ENCODE results near the gene ANKRD65.
"Not testable (repeated sequence)": the region's sequence is repeated elsewhere in the genome, so short reads cannot be mapped to it uniquely, and the experiment has no call there.

The ANKRD65 gene

DNA sequence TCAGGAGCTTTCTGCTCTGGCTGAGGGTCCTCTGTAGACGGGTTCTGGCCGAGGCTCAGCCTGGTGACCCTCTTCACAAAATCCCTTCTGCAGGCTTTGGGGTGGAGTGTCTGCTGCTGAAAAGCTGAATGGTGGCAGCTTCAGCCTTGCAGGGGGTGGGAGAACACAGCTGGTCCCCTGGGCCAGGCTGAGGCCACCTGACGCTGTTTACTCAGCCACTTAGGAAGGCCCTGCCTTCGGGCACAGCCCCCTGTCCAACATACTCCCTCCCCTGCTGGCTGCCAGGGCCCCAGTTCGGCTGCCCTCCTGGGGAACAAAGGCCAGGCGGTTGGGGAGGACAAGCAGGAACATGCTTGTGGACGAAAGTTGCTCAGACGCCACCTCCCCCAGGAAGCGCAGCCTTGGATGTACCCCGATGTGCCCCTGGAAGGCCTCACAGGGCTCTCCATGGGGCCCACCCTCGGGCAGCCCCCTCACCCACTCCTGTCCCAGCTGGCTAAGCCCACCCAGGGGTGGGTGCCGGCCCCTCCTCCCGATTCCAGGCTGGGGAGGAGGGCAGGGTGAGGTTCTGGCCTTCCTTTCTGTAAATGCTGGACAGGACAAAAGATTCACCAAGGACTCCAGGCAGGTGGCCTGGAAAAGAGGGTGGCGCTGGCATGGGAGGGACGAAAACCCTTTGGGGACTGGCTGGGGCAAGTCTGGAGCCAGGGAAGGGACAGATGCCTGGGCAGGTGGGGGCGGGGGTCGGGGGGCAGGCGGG, at the start of gene ANKRD65:
ANKRD65 (minus strand) TSS at position 130 of the 760 bp plus-strand sequence. CDS start 271 bp downstream, outside the sequence.
- DNase-seq (ENCODE audit: low read depth), result no peak
- in situ Hi-C loops (cut with HindIII; ENCODE audit: low sequenced_read_pairs), result no loop called here

DNA sequence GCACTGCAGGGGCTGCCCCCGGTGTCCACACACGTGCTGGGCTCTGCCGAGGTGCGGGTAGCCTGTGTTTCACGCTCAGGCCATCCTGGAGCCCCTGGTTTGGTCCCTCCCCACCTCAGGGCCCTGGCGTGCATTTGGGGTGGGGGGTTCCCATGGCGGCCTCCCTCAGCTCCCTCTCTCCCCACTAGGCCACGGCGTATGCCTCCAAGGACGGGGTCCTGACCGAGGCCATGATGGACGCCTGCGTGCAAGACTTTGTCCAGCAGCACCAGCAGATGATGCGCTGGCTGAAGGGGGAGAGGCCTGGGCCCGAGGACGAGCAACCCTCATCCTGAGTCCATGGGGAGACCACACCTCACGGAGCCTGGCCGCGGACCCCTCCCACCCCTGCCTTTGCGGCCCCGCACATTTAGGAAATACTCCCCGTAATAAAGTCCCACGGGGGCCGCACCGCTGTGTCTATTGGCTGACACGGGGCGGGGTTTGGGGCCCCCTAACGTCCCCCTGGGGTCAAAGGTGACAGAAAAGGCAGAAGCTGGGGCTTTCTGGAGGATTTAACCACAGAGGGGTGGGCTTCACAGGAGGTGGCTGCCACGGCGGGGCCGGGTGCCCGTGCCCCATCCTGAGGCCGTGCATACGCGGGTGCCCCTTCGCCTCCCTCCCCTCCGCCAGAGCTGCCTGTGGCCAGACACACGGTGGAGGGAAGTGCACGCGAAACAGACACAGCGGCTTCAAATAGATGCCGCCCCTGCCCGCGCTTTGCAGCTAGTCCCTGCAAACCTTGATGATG, 47.3 kb upstream of the ANKRD65 start:
- in situ Hi-C loops (cut with HindIII; ENCODE audit: low sequenced_read_pairs), result not testable (repeated sequence)

More for the DNA sequence above, at the start of gene ANKRD65:
- TF ChIP-seq, protein P1, sequence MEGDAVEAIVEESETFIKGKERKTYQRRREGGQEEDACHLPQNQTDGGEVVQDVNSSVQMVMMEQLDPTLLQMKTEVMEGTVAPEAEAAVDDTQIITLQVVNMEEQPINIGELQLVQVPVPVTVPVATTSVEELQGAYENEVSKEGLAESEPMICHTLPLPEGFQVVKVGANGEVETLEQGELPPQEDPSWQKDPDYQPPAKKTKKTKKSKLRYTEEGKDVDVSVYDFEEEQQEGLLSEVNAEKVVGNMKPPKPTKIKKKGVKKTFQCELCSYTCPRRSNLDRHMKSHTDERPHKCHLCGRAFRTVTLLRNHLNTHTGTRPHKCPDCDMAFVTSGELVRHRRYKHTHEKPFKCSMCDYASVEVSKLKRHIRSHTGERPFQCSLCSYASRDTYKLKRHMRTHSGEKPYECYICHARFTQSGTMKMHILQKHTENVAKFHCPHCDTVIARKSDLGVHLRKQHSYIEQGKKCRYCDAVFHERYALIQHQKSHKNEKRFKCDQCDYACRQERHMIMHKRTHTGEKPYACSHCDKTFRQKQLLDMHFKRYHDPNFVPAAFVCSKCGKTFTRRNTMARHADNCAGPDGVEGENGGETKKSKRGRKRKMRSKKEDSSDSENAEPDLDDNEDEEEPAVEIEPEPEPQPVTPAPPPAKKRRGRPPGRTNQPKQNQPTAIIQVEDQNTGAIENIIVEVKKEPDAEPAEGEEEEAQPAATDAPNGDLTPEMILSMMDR (IDR thresholded peaks at IDR 0.05; ENCODE audit: low read depth, low read length, missing control alignments), result no peak
- H3K4me3 ChIP-seq (ENCODE audit: low read depth, low read length), result no peak within 1 kb of the TSS

DNA sequence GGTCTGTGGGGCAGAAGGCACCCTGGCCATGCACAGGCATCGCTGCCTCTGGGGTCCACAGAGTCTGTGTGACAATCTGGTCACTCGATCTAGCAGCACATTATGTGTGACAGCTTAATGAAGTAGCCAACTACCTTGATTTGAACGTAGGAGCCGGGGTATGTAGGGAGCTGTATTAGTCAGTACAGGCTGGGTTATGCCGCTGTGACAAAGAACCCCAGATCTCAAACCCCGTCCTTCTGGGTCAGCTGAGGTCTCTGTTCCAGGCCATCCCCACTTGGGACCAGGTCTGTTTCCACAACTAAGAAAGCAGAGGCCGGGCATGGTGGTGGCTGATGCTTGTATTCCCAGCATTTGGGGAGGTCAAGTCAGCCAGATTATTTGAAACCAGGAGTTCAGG, 42.2 kb upstream of the ANKRD65 start:
- in situ Hi-C loops (cut with HindIII; ENCODE audit: low sequenced_read_pairs), result no loop called here
- TF ChIP-seq, protein P1 (IDR thresholded peaks at IDR 0.05; ENCODE audit: low read depth, low read length, missing control alignments), result no peak

More for the DNA sequence above, 47.3 kb upstream of the ANKRD65 start:
- not testable (repeated sequence) for H3K4me3 ChIP-seq (ENCODE audit: low read depth, low read length); DNase-seq (ENCODE audit: low read depth)

DNA sequence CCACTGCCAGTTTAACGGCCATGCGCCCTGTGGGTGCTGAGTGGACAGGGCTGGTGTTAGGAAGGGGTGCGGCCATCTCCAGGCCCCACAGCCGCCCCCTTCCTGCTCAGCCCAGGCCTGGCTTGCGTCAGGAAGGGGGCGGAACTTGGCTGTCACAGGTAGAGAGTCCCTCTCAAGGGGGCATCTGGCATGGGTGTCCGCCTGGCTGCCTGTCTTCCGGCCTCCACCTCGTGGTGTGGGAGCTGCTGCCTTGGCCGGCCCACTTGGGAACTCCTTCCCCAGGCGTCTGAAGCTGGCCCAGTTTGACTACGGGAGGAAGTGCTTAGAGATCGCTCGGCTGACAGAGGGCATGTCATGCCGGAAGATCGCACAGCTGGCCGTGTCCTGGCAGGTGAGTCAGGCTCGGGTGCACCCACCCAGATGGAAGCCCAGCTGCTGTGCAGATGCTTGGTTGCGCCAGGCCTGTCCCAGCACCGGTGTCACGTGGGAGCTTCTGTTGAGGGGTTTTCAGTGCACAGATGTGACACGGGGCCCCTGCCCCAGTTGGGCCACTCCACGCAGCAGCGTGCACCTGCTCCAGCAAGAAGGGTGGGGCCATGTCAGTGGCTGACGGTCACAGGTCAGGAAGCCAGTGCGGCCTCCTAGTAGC, 41.4 kb upstream of the ANKRD65 start:
- in situ Hi-C loops (cut with HindIII; ENCODE audit: low sequenced_read_pairs), result no loop called here
- TF ChIP-seq, protein P1 (IDR thresholded peaks at IDR 0.05; ENCODE audit: low read depth, low read length, missing control alignments), result no peak
- H3K4me3 ChIP-seq (ENCODE audit: low read depth, low read length), result no peak overlapping the region
- DNase-seq (ENCODE audit: low read depth), result no peak

More for the DNA sequence above, 42.2 kb upstream of the ANKRD65 start:
- H3K4me3 ChIP-seq (ENCODE audit: low read depth, low read length), result no peak overlapping the region
- no peak for DNase-seq (ENCODE audit: low read depth)

DNA sequence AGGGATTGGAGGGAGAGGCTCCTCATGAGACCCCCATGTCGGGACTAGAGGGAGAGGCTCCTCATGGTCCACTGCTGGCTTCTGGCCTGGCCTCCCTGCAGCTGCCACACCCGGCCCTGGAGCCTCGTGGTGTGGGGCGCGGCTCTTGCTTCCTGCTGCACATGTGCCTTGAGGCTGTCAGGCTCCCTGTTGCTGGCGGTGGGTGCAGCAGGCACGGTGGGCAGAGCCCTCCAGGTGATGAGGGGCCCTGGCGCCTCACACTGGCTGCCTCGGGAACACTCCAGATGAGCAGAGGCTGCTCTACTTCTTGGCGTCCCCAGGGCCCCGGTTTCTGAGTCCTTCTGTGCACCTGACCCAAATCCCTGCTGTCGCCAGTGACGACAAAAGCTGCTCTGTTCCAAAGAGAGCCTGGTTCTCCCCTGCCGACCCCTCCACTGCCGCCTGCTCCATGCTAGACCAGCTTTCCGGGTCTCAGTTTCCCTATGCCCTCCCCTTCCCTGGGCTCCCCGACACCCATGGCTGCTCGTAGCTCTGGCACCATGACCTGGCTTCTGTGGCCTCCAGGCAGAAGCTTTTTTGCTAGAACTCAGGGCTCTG, 40.7 kb upstream of the ANKRD65 start:
- TF ChIP-seq, protein P1 (IDR thresholded peaks at IDR 0.05; ENCODE audit: low read depth, low read length, missing control alignments), result no peak
- no peak overlapping the region for H3K4me3 ChIP-seq (ENCODE audit: low read depth, low read length)
- in situ Hi-C loops (cut with HindIII; ENCODE audit: low sequenced_read_pairs), result no loop called here
- no peak for DNase-seq (ENCODE audit: low read depth)

DNA sequence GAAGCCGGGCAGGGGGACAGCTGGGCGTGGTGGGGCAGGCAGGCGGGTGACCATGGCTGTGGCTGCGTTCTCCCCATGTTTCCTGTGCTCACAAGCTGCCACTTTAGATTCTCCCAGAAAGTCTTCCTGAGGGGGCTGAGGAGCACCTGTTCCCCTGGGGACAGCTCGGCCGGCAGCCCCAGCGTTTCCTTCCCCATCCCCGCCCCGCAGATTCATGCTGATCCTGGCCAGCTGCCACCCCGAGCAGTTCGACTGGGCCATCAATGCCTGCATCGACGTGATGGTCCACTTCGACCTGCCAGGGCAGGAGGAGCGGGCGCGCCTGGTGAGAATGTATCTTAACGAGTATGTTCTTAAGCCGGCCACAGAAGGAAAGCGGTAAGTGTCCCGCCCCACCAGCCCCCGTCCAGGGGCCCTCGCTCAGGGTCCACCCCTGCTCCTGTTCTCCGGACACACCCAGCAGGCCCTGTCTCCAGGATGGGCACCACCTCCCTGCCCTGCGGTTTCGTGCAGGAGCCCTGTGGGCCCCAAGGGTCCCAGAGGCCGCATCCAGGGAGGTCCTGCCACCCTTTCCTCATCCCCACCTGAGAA, 39.6 kb upstream of the ANKRD65 start:
- no peak for DNase-seq (ENCODE audit: low read depth)
- TF ChIP-seq, protein P1 (IDR thresholded peaks at IDR 0.05; ENCODE audit: low read depth, low read length, missing control alignments), result no peak
- H3K4me3 ChIP-seq (ENCODE audit: low read depth, low read length), result no peak overlapping the region
- in situ Hi-C loops (cut with HindIII; ENCODE audit: low sequenced_read_pairs), result no loop called here

DNA sequence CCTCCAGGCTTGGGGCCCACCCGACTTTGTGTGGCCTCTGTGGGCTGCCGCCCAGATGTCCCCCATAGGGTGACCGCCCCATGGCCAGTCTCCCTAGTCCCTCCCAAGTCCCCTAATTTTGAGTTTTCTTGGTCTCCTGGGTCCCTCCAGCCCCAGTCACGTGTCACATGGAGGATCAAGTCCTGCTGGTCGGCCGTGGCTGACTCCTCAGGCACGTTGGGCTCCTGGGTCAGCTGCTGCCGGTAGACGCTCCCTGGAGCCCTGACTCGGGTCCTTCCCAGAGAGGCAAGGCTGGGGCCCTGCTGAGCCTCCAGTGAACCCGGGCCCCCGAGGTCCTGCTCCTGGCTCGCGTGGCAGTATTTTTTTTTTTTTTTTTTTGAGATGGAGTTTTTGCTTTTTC, 38.6 kb upstream of the ANKRD65 start:
- DNase-seq (ENCODE audit: low read depth); H3K4me3 ChIP-seq (ENCODE audit: low read depth, low read length); in situ Hi-C loops (cut with HindIII; ENCODE audit: low sequenced_read_pairs): not testable (repeated sequence)

DNA sequence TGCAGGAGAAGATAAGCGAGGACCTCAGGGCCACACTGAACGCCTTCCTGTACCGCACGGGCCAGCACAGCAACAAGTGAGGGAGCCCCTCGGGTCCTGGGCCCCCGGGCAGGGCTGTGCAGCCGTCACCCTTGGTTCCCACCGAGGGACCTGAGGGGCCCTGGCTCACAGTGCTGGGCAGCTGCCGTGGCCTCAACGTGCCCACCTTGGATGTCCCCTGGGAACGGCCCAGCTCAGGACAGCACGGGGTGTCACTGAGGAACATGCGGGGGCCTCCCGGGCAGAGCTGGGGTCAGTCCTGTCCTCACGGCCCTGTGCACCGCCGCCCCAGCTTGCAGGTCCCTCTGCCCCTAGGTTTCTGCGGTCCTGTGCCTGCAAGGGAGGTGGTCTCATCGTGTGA, 38.1 kb upstream of the ANKRD65 start:
- DNase-seq (ENCODE audit: low read depth); H3K4me3 ChIP-seq (ENCODE audit: low read depth, low read length); in situ Hi-C loops (cut with HindIII; ENCODE audit: low sequenced_read_pairs): not testable (repeated sequence)

DNA sequence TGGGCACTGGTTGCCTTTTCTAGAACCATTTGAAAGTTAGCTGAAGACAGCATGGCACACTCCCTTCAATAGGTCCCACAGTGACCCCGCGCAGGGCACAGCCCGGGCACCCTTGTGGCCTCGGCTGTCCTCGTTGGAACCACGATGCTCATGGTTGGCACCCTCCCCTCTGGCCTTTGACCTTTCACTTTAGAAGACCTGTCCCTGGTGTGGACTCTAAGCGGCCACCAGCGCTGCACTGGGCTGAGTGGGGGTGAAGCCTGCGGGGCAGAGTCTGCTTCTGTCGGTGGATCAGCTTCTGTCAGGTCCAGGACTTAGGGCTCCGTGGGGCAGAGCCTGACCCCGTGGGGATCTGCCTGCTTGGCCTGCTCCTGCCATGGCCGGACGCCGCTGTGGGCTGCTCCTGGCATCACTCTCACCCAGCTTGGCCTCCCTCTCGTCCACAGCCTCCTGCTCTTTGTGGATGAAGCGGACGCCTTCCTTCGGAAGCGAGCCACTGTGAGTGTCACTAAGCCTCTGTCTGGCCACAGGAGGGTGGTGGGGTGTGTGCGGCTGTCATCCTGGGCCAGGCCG, 35.7 kb upstream of the ANKRD65 start:
- in situ Hi-C loops (cut with HindIII; ENCODE audit: low sequenced_read_pairs); DNase-seq (ENCODE audit: low read depth); H3K4me3 ChIP-seq (ENCODE audit: low read depth, low read length): not testable (repeated sequence)

DNA sequence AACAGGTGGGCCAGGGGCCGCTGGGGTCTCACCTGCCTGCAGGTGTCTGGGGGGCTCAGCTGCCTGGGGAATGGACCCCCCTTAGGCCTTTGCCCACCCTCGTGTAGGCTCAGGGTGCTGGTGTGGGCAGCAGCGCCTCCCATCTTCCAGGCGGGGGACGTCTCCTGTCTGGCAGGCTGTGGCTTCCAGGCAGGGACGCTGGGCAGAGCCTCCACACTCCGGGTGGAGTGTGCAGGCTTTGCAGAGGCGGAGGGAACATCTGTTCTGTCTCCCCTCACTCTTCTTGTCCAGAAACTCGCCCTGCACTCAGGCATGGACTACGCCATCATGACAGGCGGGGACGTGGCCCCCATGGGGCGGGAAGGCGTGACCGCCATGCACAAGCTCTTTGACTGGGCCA, 34.9 kb upstream of the ANKRD65 start:
- H3K4me3 ChIP-seq (ENCODE audit: low read depth, low read length); DNase-seq (ENCODE audit: low read depth); in situ Hi-C loops (cut with HindIII; ENCODE audit: low sequenced_read_pairs): not testable (repeated sequence)

Measured in astrocyte of the cerebellum (primary cell).